SU-DHL-6 (cell line): ENCODE measurements around the gene FANCC.

Experiments used
- H2AFZ ChIP-seq: fragments of 200-600 bp; sonication (generic); 2 replicates; pipeline ENCODE4 v1.6.1; 2014; ENCODE audit warnings: low read depth, mild to moderate bottlenecking, moderate library complexity, mixed read lengths, antibody characterized with exemption, low read length; ENCODE audit not compliant: severe bottlenecking
- H3F3A ChIP-seq: fragments of 200-600 bp; shearing (Covaris generic); 2 replicates; pipeline ENCODE4 v1.6.0; 2016; ENCODE audit warnings: antibody characterized with exemption, mild to moderate bottlenecking; ENCODE audit not compliant: insufficient read depth
- H3K27ac ChIP-seq: fragments of 200-600 bp; sonication (generic); 2 replicates; pipeline ENCODE4 v1.5.1; 2016; ENCODE audit warnings: low read depth, mild to moderate bottlenecking, low read length, moderate library complexity, mixed read lengths
- H3K27me3 ChIP-seq: fragments of 200-600 bp; sonication (generic), shearing (Covaris generic); 2 replicates; pipeline ENCODE4 v1.6.0; 2014; ENCODE audit warnings: mild to moderate bottlenecking, low read length
- H3K36me3 ChIP-seq: fragments of 200-600 bp; sonication (generic); 2 replicates; pipeline ENCODE4 v1.6.1; 2014; ENCODE audit warnings: mild to moderate bottlenecking, low read length, mixed read lengths
- H3K4me2 ChIP-seq: fragments of 300-600, 200-600 bp; shearing (Covaris generic), sonication (generic); 2 replicates; pipeline ENCODE4 v1.6.0; 2014; ENCODE audit warnings: low read length, low read depth, mild to moderate bottlenecking; ENCODE audit not compliant: poor library complexity, severe bottlenecking
- H3K4me3 ChIP-seq: fragments of 200-600 bp; sonication (generic); 2 replicates; pipeline ENCODE4 v1.5.1; 2014; ENCODE audit warnings: antibody characterized with exemption, low read length, mild to moderate bottlenecking, mixed read lengths; ENCODE audit not compliant: insufficient read depth, poor library complexity, severe bottlenecking
- H3K79me2 ChIP-seq: fragments of 200-600 bp; sonication (generic); 2 replicates; pipeline ENCODE4 v1.6.1; 2014; ENCODE audit warnings: mild to moderate bottlenecking, low read length, moderate library complexity; ENCODE audit not compliant: insufficient read depth
- H3K9ac ChIP-seq: fragments of 200-600 bp; sonication (generic); 2 replicates; pipeline ENCODE4 v1.7.0; 2014; ENCODE audit warnings: mild to moderate bottlenecking, low read length
- H3K9me2 ChIP-seq: fragments of 200-600 bp; sonication (generic); replicated peaks from 2 replicates; pipeline ENCODE4 v1.6.1; 2014; ENCODE audit warnings: low read length; ENCODE audit not compliant: insufficient read depth
- H3K9me3 ChIP-seq: fragments of 200-600 bp; sonication (generic); 2 replicates; pipeline ENCODE4 v1.6.1; 2014; ENCODE audit warnings: low read length, mixed read lengths; ENCODE audit not compliant: insufficient read depth
- H4K20me1 ChIP-seq: fragments of 200-600 bp; sonication (generic); 2 replicates; pipeline ENCODE4 v1.6.1; 2014; ENCODE audit warnings: low read depth, mild to moderate bottlenecking, antibody characterized with exemption, low read length, moderate library complexity, mixed read lengths
- CTCF ChIP-seq: fragments of 200-600 bp; sonication (generic); IDR thresholded peaks from one replicate; pipeline ENCODE4 v1.5.1; 2017; ENCODE audit warnings: antibody characterized with exemption, mild to moderate bottlenecking, low read length, moderate library complexity; ENCODE audit not compliant: insufficient read depth, poor library complexity, severe bottlenecking
- EZH2phosphoT487 ChIP-seq: fragments of 200-600 bp; sonication (generic), shearing (Covaris generic); conservative IDR thresholded peaks from 2 replicates; pipeline ENCODE4 v1.6.1; 2018; ENCODE audit warnings: mild to moderate bottlenecking, antibody characterized with exemption, low read length, moderate library complexity, mixed read lengths

Gene FANCC

GRCh38 chr9:95061916-95062595 lies 255.5 kb downstream of the FANCC start:
- H2AFZ ChIP-seq: no peak overlapping the region
- H3K9ac ChIP-seq: no peak overlapping the region
- H3K36me3 ChIP-seq: no peaks in the 10 kb centered on the region
- H3K9me3 ChIP-seq: no peaks in the 10 kb centered on the region
- H3F3A ChIP-seq: no peaks in the 10 kb centered on the region
- no peaks in the 10 kb centered on the region for H4K20me1 ChIP-seq
- TF ChIP-seq CTCF (no peak), EZH2phosphoT487 (no peak)
- no peak overlapping the region for H3K27ac ChIP-seq
- no peaks in the 10 kb centered on the region for H3K27me3 ChIP-seq
- no peaks in the 10 kb centered on the region for H3K79me2 ChIP-seq
- H3K4me3 ChIP-seq: no peak overlapping the region
- no peak overlapping the region for H3K4me2 ChIP-seq
- no peaks in the 10 kb centered on the region for H3K9me2 ChIP-seq

DNA sequence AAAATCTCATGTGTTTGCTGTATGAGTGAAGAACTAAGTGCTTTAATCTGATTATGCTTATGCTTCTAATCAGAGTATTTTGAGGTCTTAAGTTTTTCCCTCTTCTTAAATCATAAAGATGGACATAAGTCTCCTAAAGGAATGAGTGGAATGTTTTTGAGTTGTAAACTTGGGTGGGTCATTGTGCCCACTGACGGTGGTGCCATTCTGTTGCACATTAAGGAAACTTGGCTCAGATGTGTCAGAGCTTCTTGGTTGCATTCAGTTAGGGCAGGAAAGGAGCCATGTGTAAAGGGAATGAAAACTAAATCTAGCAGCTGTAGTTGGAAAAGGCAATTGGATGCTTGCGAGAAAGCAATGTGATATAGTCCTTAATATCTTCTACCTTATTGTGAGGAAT lies 256.6 kb downstream of the FANCC start:
- Histone ChIP-seq H3K27ac (no peak overlapping the region), H3K9me3 (no peaks in the 10 kb centered on the region), H2AFZ (no peak overlapping the region), H3K9me2 (no peaks in the 10 kb centered on the region), H3K9ac (no peak overlapping the region), H3K36me3 (no peaks in the 10 kb centered on the region), H3K4me2 (no peak overlapping the region), H4K20me1 (no peaks in the 10 kb centered on the region), H3K4me3 (no peak overlapping the region), H3K27me3 (no peaks in the 10 kb centered on the region), H3K79me2 (no peaks in the 10 kb centered on the region), H3F3A (no peaks in the 10 kb centered on the region)
- TF ChIP-seq CTCF: no peak
- TF ChIP-seq EZH2phosphoT487: no peak

- no peak overlapping the region for H3K4me2 ChIP-seq
- H3F3A ChIP-seq: no peaks in the 10 kb centered on the region
- H2AFZ ChIP-seq: no peak overlapping the region
- no peak overlapping the region for H3K4me3 ChIP-seq
- H3K9me3 ChIP-seq: no peaks in the 10 kb centered on the region
- TF ChIP-seq EZH2phosphoT487 (no peak), CTCF (no peak)
- no peaks in the 10 kb centered on the region for H3K27me3 ChIP-seq
- no peaks in the 10 kb centered on the region for H3K79me2 ChIP-seq
- no peaks in the 10 kb centered on the region for H4K20me1 ChIP-seq
- H3K36me3 ChIP-seq: no peaks in the 10 kb centered on the region
- H3K9me2 ChIP-seq: no peaks in the 10 kb centered on the region
- no peak overlapping the region for H3K9ac ChIP-seq
- H3K27ac ChIP-seq: no peak overlapping the region
Measured at GRCh38 chr9:95060234-95060633, 257.3 kb downstream of the FANCC start.
